ENCODE measurements around the gene AP3B1. TPM values are rescaled to one million over a fixed set of nuclear protein-coding genes. Genes with fewer than 3 reads are reported as not detected.
A peak's percentile ranks its signal among the peaks of the same experiment; 100 is the strongest.

Gene AP3B1
- total RNA-seq, 1 donor from 2014 or later, result 46.6 TPM

DNA sequence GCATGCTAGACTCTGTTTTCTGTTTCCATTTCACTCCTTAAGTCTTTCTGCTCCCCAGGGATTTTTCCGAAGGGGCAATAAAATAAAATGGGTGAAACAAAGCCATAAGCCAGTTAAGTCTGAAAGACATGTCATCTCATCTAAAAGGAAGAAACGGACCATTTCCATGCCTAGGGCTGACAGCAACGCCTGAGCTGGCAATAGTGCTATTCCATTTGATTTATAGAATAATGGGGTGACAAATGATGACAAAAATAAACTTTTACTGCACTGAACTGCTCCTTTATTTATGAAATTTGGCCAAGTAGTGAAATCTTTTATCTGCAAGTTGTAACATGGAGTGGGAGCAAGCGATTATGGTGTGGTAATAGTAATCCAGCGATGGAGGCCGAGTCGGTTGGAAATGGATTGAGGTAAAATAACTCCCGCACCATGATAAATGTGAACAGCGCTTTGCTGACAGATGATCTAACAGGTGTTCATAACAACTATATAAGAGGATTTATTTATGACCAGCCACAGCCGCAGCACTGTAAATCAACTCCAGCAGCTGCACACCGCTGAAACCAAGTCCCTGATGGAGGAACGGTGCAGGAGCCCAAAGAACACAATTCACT, 298.6 kb downstream of the AP3B1 start:
- Mint-ChIP-seq H3K9me3 (no peaks in the 10 kb centered on the region), H3K27ac (ENCODE audit: unreplicated experiment) (no peak overlapping the region), H3K27me3 (ENCODE audit: low read depth) (peaks cover 13% of the 10 kb centered on the region), H3K4me3 (no peak overlapping the region), H3K36me3 (ENCODE audit: low read depth) (peaks cover 17% of the 10 kb centered on the region), H3K4me1 (peaks cover 45% of the 10 kb centered on the region)
- no peak for DNase-seq (ENCODE audit: low read depth, low spot score)
- TF ChIP-seq, protein P1, sequence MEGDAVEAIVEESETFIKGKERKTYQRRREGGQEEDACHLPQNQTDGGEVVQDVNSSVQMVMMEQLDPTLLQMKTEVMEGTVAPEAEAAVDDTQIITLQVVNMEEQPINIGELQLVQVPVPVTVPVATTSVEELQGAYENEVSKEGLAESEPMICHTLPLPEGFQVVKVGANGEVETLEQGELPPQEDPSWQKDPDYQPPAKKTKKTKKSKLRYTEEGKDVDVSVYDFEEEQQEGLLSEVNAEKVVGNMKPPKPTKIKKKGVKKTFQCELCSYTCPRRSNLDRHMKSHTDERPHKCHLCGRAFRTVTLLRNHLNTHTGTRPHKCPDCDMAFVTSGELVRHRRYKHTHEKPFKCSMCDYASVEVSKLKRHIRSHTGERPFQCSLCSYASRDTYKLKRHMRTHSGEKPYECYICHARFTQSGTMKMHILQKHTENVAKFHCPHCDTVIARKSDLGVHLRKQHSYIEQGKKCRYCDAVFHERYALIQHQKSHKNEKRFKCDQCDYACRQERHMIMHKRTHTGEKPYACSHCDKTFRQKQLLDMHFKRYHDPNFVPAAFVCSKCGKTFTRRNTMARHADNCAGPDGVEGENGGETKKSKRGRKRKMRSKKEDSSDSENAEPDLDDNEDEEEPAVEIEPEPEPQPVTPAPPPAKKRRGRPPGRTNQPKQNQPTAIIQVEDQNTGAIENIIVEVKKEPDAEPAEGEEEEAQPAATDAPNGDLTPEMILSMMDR (conservative IDR thresholded peaks at IDR 0.05), result no peak

DNA sequence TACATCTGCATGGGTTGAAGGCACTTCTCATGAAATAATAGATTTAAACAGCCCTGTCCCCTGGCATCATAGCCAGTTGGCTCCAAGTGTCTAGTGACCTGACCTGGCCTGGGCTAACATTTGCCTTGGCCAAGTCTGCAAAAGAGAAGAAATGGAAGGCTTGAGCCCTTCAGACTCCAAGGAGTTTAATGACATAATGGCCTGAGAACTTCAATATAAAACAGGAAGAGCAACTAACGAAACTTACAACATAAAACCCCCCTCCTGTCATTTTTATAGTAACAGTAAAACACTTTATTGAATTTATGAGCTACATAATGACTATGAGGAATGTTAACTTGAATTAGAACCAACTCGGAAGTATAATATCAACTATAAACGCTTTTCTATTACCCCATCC, 299.6 kb downstream of the AP3B1 start:
- Mint-ChIP-seq H3K27ac (ENCODE audit: unreplicated experiment) (no peak overlapping the region), H3K9me3 (no peaks in the 10 kb centered on the region), H3K4me3 (no peak overlapping the region), H3K4me1 (peaks cover 53% of the 10 kb centered on the region), H3K36me3 (ENCODE audit: low read depth) (peaks cover 14% of the 10 kb centered on the region), H3K27me3 (ENCODE audit: low read depth) (peaks cover 13% of the 10 kb centered on the region)
- TF ChIP-seq, protein P1 (conservative IDR thresholded peaks at IDR 0.05), result no peak
- DNase-seq (ENCODE audit: low read depth, low spot score), result no peak

DNA sequence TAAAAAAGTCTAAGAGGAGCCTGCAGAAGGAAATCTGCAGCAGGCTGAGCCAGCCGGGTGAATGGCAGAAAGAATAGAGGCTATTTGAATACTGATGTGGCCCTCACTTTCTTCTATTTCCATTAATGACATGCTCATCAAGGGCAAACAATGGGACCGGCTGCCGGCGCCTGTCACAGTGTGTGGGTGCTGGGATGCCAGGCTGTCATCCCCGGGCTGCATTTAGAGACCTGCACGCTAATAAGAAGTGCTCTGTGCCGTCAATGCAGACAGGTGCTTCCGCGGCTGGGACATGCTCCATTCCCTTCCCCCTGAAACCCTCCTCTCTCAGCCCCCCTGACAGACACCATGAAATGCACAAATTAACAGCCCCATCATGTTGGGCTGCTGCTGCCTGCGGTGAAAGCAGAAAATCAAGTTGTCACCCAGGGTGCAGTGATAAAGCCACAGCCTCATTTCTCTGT, 300.6 kb downstream of the AP3B1 start:
- DNase-seq (ENCODE audit: low read depth, low spot score), result no peak
- peaks cover 13% of the 10 kb centered on the region for H3K27me3 Mint-ChIP-seq (ENCODE audit: low read depth)
- H3K4me3 Mint-ChIP-seq, result peak overlapping the region; percentile 16
- peaks cover 48% of the 10 kb centered on the region for H3K4me1 Mint-ChIP-seq
- H3K27ac Mint-ChIP-seq (ENCODE audit: unreplicated experiment), result no peak overlapping the region
- peaks cover 11% of the 10 kb centered on the region for H3K36me3 Mint-ChIP-seq (ENCODE audit: low read depth)
- TF ChIP-seq, protein P1 (conservative IDR thresholded peaks at IDR 0.05), result no peak
- no peaks in the 10 kb centered on the region for H3K9me3 Mint-ChIP-seq

DNA sequence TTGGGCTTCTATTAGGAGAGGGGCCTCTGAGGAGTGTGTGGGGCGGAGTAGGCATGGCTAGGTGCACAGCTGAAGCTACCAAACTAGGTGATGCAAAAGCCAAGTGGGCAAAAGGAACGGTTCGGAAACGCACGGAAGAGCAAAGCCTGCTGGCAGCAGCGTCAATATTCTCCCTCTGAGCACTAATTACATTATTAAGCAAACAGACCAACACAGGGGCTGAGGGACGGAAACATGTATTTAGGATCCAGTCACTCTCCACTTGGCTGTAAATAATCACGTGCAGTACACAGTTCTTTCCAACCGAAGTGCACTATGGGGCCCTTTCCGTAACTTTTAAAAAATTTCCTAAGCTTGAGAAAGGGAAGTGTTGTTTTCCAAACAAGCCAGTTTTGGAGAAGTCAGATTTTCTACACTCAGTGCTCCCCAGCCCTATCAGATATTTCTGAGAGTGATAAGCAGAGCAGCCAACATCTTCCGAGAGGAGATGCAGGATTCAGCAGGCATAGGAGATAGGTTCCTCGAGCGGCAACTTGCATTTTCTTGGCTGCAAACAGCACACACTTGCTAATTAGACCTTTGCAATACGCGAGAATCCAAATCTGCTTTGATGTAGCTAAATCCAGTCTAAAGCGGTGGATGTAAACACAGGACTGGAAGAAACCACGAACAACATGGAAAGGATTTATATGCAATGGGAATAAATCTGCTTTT, 301.2 kb downstream of the AP3B1 start:
- no peak overlapping the region for H3K27ac Mint-ChIP-seq (ENCODE audit: unreplicated experiment)
- H3K9me3 Mint-ChIP-seq, result no peaks in the 10 kb centered on the region
- peaks cover 48% of the 10 kb centered on the region for H3K4me1 Mint-ChIP-seq
- peak overlapping the region; percentile 33 for H3K4me3 Mint-ChIP-seq
- no peak for DNase-seq (ENCODE audit: low read depth, low spot score)
- peaks cover 10% of the 10 kb centered on the region for H3K36me3 Mint-ChIP-seq (ENCODE audit: low read depth)
- peaks cover 13% of the 10 kb centered on the region for H3K27me3 Mint-ChIP-seq (ENCODE audit: low read depth)
- TF ChIP-seq, protein P1 (conservative IDR thresholded peaks at IDR 0.05), result no peak

DNA sequence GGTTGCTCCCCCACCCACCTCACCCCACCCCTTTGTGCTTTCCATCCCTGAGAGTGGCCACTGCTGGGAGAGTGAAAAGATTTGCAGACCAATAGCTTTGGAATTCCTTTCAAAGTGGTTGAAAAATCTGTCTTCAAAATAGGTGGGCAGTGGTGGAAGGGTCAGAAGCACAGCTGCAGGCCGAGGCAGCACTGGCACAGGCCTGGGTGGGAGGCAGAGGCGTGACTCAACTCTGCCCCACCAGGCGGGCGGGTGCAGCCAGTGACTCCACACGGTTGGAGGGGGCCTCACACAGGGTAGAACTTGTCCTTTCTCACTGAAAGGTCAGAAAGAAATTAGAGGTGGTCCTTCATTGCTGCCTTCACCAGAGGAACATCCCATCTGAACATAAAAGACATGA, 303.4 kb downstream of the AP3B1 start:
- TF ChIP-seq, protein P1 (conservative IDR thresholded peaks at IDR 0.05), result no peak
- Mint-ChIP-seq H3K9me3 (no peaks in the 10 kb centered on the region), H3K4me3 (no peak overlapping the region), H3K27me3 (ENCODE audit: low read depth) (peaks cover 14% of the 10 kb centered on the region), H3K27ac (ENCODE audit: unreplicated experiment) (no peak overlapping the region), H3K4me1 (peaks cover 54% of the 10 kb centered on the region), H3K36me3 (ENCODE audit: low read depth) (peaks cover 3% of the 10 kb centered on the region)
- no peak for DNase-seq (ENCODE audit: low read depth, low spot score)

Measured in neural crest cell (in vitro differentiated cells).